ENCODE data around the gene RSU1. TPM values are rescaled to one million over a fixed set of nuclear protein-coding genes. Genes with fewer than 3 reads are reported as not detected.

RSU1 gene
- total RNA-seq, 1 experiment from 2014 or later, result 29.5 TPM

DNA sequence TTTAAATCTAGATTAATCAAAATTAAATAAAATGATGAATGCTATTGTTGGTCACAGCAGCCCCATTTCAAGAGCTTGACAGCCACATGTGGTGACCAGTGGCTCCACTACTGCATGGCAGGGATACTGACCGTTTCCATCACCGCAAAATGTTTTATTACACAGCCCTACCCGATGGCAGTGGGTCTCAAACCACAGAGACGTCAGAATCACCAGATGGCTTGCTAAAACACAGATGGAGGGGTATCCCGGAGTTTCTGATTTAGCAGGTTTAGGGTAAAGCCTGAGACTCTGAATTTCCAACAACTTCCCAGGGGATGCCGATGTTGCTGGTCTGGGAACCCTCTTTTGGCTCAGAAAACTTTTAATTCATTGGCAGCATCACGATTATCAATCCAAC is 47.9 kb downstream of the RSU1 start:
- POLR2A ChIA-PET, result no interaction called here
- Histone ChIP-seq H2AFZ (ENCODE audit: low read depth, low read length, poor library complexity, severe bottlenecking) (no peak overlapping the region), H3K4me1 (ENCODE audit: control insufficient read depth in 1 of 2, insufficient read depth in 2 of 2, low read length in 2 of 2) (no peaks in the 10 kb centered on the region), H3K27ac (ENCODE audit: low read depth, low read length) (no peak overlapping the region), H3K79me2 (ENCODE audit: insufficient read depth, low read length) (no peaks in the 10 kb centered on the region), H3K9ac (ENCODE audit: low read length) (no peak overlapping the region), H3K36me3 (ENCODE audit: control insufficient read depth in 1 of 2, insufficient read depth in 2 of 2, low read length in 2 of 2) (no peaks in the 10 kb centered on the region), H3K9me2 (ENCODE audit: insufficient read depth) (no peaks in the 10 kb centered on the region), H3K27me3 (ENCODE audit: insufficient read depth, low read length) (no peaks in the 10 kb centered on the region), H3K9me3 (ENCODE audit: control insufficient read depth in 1 of 2, insufficient read depth in 1 of 2, low read depth in 1 of 2, low read length in 2 of 2) (no peaks in the 10 kb centered on the region), H3K4me2 (ENCODE audit: low read length) (no peak overlapping the region), H4K20me1 (ENCODE audit: insufficient read depth) (no peaks in the 10 kb centered on the region), H3K4me3 (replicated peaks in 1 of 2; ENCODE audit: low read depth in 1 of 2, low read length in 2 of 2) (no peak overlapping the region)
- RAD21 ChIA-PET (ENCODE audit: low non-redundant PET in 1 of 2, low total read pairs in 2 of 2, uncharacterized antibody in 2 of 2, unreplicated experiment in 2 of 2), result no interaction called here
- ATAC-seq (no peak), DNase-seq (ENCODE audit: low read depth, low spot score) (no peak)
- CTCF ChIA-PET, result no interaction called here
- TF ChIP-seq ZFX (IDR thresholded peaks at IDR 0.05) (no peak), SP1 (IDR thresholded peaks at IDR 0.05; ENCODE audit: low read depth) (no peak), YY1 (IDR thresholded peaks at IDR 0.05; ENCODE audit: extremely low read depth, insufficient replicate concordance, low read depth, low read length) (no peak), EGR1 (IDR thresholded peaks at IDR 0.05; ENCODE audit: low read depth) (no peak), EZH2 (IDR thresholded peaks at IDR 0.05) (no peak), SIN3A (IDR thresholded peaks at IDR 0.05; ENCODE audit: low read depth) (no peak), POLR2A (IDR thresholded peaks at IDR 0.05; ENCODE audit: borderline replicate concordance, extremely low read depth, insufficient read depth, insufficient read length) (no peak), FOSL1 (IDR thresholded peaks at IDR 0.05; ENCODE audit: low read depth) (no peak), EZH2phosphoT487 (IDR thresholded peaks at IDR 0.05; ENCODE audit: borderline replicate concordance) (no peak), RAD21 (IDR thresholded peaks at IDR 0.05; ENCODE audit: low read depth) (no peak)
- TF ChIP-seq, protein P1, sequence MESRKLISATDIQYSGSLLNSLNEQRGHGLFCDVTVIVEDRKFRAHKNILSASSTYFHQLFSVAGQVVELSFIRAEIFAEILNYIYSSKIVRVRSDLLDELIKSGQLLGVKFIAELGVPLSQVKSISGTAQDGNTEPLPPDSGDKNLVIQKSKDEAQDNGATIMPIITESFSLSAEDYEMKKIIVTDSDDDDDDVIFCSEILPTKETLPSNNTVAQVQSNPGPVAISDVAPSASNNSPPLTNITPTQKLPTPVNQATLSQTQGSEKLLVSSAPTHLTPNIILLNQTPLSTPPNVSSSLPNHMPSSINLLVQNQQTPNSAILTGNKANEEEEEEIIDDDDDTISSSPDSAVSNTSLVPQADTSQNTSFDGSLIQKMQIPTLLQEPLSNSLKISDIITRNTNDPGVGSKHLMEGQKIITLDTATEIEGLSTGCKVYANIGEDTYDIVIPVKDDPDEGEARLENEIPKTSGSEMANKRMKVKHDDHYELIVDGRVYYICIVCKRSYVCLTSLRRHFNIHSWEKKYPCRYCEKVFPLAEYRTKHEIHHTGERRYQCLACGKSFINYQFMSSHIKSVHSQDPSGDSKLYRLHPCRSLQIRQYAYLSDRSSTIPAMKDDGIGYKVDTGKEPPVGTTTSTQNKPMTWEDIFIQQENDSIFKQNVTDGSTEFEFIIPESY (IDR thresholded peaks at IDR 0.05; ENCODE audit: extremely low read depth, insufficient replicate concordance, low read length), result no peak
- TF ChIP-seq, protein P2, sequence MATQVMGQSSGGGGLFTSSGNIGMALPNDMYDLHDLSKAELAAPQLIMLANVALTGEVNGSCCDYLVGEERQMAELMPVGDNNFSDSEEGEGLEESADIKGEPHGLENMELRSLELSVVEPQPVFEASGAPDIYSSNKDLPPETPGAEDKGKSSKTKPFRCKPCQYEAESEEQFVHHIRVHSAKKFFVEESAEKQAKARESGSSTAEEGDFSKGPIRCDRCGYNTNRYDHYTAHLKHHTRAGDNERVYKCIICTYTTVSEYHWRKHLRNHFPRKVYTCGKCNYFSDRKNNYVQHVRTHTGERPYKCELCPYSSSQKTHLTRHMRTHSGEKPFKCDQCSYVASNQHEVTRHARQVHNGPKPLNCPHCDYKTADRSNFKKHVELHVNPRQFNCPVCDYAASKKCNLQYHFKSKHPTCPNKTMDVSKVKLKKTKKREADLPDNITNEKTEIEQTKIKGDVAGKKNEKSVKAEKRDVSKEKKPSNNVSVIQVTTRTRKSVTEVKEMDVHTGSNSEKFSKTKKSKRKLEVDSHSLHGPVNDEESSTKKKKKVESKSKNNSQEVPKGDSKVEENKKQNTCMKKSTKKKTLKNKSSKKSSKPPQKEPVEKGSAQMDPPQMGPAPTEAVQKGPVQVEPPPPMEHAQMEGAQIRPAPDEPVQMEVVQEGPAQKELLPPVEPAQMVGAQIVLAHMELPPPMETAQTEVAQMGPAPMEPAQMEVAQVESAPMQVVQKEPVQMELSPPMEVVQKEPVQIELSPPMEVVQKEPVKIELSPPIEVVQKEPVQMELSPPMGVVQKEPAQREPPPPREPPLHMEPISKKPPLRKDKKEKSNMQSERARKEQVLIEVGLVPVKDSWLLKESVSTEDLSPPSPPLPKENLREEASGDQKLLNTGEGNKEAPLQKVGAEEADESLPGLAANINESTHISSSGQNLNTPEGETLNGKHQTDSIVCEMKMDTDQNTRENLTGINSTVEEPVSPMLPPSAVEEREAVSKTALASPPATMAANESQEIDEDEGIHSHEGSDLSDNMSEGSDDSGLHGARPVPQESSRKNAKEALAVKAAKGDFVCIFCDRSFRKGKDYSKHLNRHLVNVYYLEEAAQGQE (IDR thresholded peaks at IDR 0.05; ENCODE audit: low read depth), result no peak
- TF ChIP-seq, protein P3, sequence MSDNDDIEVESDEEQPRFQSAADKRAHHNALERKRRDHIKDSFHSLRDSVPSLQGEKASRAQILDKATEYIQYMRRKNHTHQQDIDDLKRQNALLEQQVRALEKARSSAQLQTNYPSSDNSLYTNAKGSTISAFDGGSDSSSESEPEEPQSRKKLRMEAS (IDR thresholded peaks at IDR 0.05), result no peak
- BruUV-seq (replicated peaks), result no TSS peak
- intact Hi-C loops (cut with micrococcal nuclease), result no loop called here
